Measurements from ENCODE around the gene ARNT2. TPM values are rescaled to one million over a fixed set of nuclear protein-coding genes. Genes with fewer than 3 reads are reported as not detected.

ARNT2 gene
- total RNA-seq, 1 experiment from 2014 or later = 16.8 TPM

GRCh38 chr15:80490431-80490990 is 86.3 kb downstream of the ARNT2 start:
- no TSS peak for BruUV-seq (replicated peaks)
- TF ChIP-seq CTCF (IDR thresholded peaks at IDR 0.05) (no peak), REST (IDR thresholded peaks at IDR 0.05; ENCODE audit: insufficient read depth in 1 of 2, low read depth in 2 of 2, low read length in 1 of 2) (no peak), SIN3A (IDR thresholded peaks at IDR 0.05; ENCODE audit: borderline replicate concordance, insufficient read depth, low read depth, low read length) (no peak), TCF7L2 (IDR thresholded peaks at IDR 0.05; ENCODE audit: low read depth, low read length) (no peak), POLR2AphosphoS5 (IDR thresholded peaks at IDR 0.05; ENCODE audit: low read depth, low read length) (no peak)
- Histone ChIP-seq H3K9me3 (ENCODE audit: control insufficient read depth, insufficient read depth, low read depth, low read length) (no peaks in the 10 kb centered on the region), H3K4me1 (ENCODE audit: control insufficient read depth, insufficient read depth, low read length) (no peaks in the 10 kb centered on the region), H3K36me3 (ENCODE audit: control insufficient read depth, insufficient read depth, low read length) (no peaks in the 10 kb centered on the region), H3K27me3 (ENCODE audit: control insufficient read depth, insufficient read depth, low read length) (no peaks in the 10 kb centered on the region), H3K27ac (ENCODE audit: low read length) (no peak overlapping the region), H3K4me3 (ENCODE audit: low read depth in 2 of 2, low read length in 2 of 2) (no peak overlapping the region)
- intact Hi-C loops (cut with micrococcal nuclease; ENCODE audit: unreplicated experiment) (no loop called here), in situ Hi-C loops (cut with HindIII; ENCODE audit: low pct_unique_long_range_greater_than_20kb, low sequenced_read_pairs) (no loop called here)
- CTCF ChIA-PET = no interaction called here
- POLR2A ChIA-PET = interaction anchor here (0.7 kb wide), 1 partner anchor 105 kb away, joined by 4 read pairs; no protein-coding TSS in a partner anchor
- ATAC-seq = no peak
- DNase-seq (ENCODE audit: low read depth, low spot score) = no peak

GRCh38 chr15:80491163-80491847 is 87.1 kb downstream of the ARNT2 start:
- in situ Hi-C loops (cut with HindIII; ENCODE audit: low pct_unique_long_range_greater_than_20kb, low sequenced_read_pairs) (no loop called here), intact Hi-C loops (cut with micrococcal nuclease; ENCODE audit: unreplicated experiment) (no loop called here)
- BruUV-seq (replicated peaks) = no TSS peak
- ChIA-PET CTCF (no interaction called here), POLR2A (no interaction called here)
- H3K4me3 ChIP-seq (ENCODE audit: low read depth in 2 of 2, low read length in 2 of 2) = no peak overlapping the region
- H3K36me3 ChIP-seq (ENCODE audit: control insufficient read depth, insufficient read depth, low read length) = no peaks in the 10 kb centered on the region
- no peaks in the 10 kb centered on the region for H3K9me3 ChIP-seq (ENCODE audit: control insufficient read depth, insufficient read depth, low read depth, low read length)
- DNase-seq (ENCODE audit: low read depth, low spot score) (no peak), ATAC-seq (no peak)
- no peaks in the 10 kb centered on the region for H3K27me3 ChIP-seq (ENCODE audit: control insufficient read depth, insufficient read depth, low read length)
- no peak overlapping the region for H3K27ac ChIP-seq (ENCODE audit: low read length)
- no peak for TF ChIP-seq SIN3A (IDR thresholded peaks at IDR 0.05; ENCODE audit: borderline replicate concordance, insufficient read depth, low read depth, low read length)
- no peak for TF ChIP-seq TCF7L2 (IDR thresholded peaks at IDR 0.05; ENCODE audit: low read depth, low read length)
- TF ChIP-seq CTCF (IDR thresholded peaks at IDR 0.05) = no peak
- no peak for TF ChIP-seq REST (IDR thresholded peaks at IDR 0.05; ENCODE audit: insufficient read depth in 1 of 2, low read depth in 2 of 2, low read length in 1 of 2)
- TF ChIP-seq POLR2AphosphoS5 (IDR thresholded peaks at IDR 0.05; ENCODE audit: low read depth, low read length) = no peak
- no peaks in the 10 kb centered on the region for H3K4me1 ChIP-seq (ENCODE audit: control insufficient read depth, insufficient read depth, low read length)
